22Rv1 (cell line): ENCODE measurements around the gene FBXO27.
A peak's percentile ranks its signal among the peaks of the same experiment; 100 is the strongest.

Source experiments
- H3K27ac ChIP-seq: fragments of 450-650 bp; 2 replicates; pipeline ENCODE4 v1.5.1; 2017
- CTCF ChIP-seq: fragments of 450-650 bp; IDR thresholded peaks from 2 replicates; pipeline ENCODE4 v1.5.1; 2017; ENCODE audit warnings: mild to moderate bottlenecking
- ZFX ChIP-seq: fragments of 450-650 bp; IDR thresholded peaks from 2 replicates; pipeline ENCODE4 v1.6.1; 2017; ENCODE audit warnings: antibody characterized with exemption, borderline replicate concordance

The FBXO27 gene

DNA sequence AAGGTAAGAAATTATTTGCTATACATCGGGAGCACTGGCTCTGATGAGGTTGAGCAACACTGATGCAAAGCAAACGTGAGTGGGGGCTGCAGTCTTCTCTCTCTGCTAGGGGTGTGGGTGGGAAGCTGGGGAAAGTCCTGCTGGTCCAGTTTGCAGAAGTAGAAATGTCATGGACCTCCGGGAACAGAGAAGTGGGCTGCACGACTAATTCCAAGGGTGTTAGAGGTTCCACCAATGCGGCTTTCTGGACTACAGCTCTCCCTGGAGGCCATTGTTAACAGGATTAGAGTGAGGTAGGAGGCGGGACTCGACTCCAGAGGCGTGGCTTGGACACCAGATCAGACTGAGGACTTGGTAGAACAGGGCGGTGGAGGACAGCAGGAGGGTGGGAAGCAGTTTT, 5.7 kb upstream of the FBXO27 start:
- no peak overlapping the region for H3K27ac ChIP-seq
- TF ChIP-seq ZFX (no peak), CTCF (peak; percentile 51)

DNA sequence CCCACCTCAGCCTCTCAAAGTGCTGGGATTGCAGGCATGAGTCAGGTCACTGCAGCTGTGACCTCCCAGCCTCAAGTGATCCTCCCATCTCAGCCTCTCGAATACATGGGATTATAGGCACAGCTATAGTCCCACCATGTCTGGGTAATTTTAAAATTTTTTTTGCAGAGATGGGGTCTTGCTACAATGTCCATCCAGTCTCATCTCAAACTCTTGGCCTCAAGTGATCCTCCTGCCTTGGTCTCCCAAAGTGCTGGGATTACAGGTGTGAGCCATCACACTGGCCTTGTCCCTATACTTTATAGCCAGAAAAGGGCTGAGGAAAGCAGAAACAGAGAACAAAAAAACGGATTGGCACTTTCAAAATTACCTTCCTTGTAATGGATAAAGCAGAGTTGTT, 4.8 kb upstream of the FBXO27 start:
- no peak for TF ChIP-seq CTCF
- TF ChIP-seq ZFX, result no peak
- no peak overlapping the region for H3K27ac ChIP-seq

DNA sequence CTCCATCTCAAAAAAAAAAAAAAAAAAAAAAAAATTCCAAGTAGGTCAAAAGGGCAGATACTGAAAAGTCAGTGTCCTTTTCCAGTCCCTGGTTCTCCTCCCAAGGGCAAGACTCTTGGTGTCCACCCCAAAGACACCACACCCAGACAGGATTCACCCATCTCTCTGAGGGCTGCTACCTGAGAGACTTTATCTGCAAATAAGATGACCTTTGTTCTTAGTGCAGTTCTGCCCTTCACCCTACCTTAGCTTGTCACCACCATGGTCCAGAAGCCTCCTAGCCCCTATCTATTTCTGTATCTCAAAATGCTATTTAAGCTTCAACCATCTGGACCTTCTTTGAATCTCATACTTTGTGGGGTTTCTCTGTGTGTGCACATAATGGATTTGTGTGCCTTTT, 4.2 kb upstream of the FBXO27 start:
- TF ChIP-seq ZFX (no peak), CTCF (no peak)
- H3K27ac ChIP-seq, result no peak overlapping the region

DNA sequence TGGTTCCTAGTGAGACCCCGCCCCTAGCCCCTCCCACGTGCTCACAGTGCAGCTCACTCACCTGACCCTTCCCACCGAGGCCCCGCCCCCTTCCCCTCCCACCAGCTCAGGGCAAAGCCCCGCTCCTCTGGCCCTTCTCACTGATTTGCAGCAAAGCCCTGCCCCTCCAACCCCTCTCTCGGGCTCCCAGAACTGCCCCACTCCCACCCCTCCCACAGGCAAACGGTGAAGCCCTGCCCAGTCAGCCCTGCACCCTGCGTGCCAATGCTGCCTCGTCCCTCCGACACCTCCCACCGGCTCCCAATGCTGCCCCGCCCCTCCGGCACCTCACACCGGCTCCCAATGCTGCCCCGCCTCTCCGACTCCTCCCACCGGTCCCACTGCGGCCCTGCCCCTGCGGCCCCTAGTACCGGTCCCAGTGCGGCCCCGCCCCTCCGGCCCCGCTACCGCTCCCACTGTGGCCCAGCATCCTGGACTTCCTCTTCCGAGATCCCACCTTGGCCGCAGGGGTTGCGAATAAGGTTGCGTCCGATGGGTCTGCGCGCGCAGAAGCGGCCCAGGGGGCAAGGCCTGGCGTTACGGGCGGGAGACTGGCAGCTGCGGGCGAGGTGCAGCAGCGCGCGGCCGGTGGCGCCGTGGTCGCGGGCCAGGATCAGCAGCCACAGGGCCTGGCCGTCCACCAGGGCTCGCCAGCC, 834 bp downstream of the FBXO27 start:
- peak overlapping the region; percentile 60 for H3K27ac ChIP-seq
- no peak for TF ChIP-seq CTCF
- no peak for TF ChIP-seq ZFX

- TF ChIP-seq ZFX (no peak), CTCF (no peak)
- peak overlapping the region; percentile 60 for H3K27ac ChIP-seq
Observed at GRCh38 chr19:39030854-39031367, 1.4 kb downstream of the FBXO27 start.

GRCh38 chr19:39024875-39025641, 7.3 kb downstream of the FBXO27 start:
- H3K27ac ChIP-seq, result no peak overlapping the region
- TF ChIP-seq CTCF, result no peak
- TF ChIP-seq ZFX, result no peak

DNA sequence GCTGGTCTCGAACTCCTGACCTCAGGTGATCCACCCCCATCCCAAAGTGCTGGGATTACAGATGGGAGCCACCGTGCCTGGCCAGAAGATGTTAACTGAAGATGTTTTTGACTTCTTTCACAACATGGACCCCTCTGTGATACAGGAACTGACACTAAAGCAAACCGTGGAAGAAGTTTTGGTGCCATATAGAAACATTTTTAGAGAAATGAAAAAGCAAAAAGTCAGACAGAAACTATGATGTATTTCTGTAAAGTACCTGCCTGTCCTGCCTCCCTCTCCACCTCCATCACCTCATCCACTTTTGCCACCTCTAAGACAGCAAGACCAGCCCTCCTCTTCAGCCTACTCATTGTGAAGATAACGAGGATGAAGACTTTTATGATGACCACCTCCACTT, 11.3 kb downstream of the FBXO27 start:
- TF ChIP-seq ZFX, result no peak
- no peak for TF ChIP-seq CTCF
- H3K27ac ChIP-seq, result no peak overlapping the region
